Gastrocnemius medialis (tissue), 4 donors: ENCODE results near the gene UNC13B. TPM values are rescaled to one million over a fixed set of nuclear protein-coding genes. Genes with fewer than 3 reads are reported as not detected.

Experiments
- ATAC-seq, 2 donors: fragments of 150-250 bp; one replicate each; pipeline ENCODE4 v1.9.1; 2016
- DNase-seq, 2 donors: peaks; one replicate each; pipeline ENCODE4 v3.0.0-alpha.2; 2019
- H3K27ac ChIP-seq, 4 donors: fragments of 200-600 bp; sonication (generic); 1 replicate in 1 of 4; 2 replicates in 3 of 4; pipeline ENCODE4 v1.5.1; 2016 to 2018; ENCODE audit warnings: mild to moderate bottlenecking in 2 of 4, moderate library complexity in 1 of 4
- H3K27me3 ChIP-seq, 3 donors: fragments of 200-600 bp; sonication (generic) in 2 of 3; 1 replicate in 1 of 3; 2 replicates in 2 of 3; pipeline versions ENCODE4 v1.5.1 to v1.6.0; 2016 to 2019; ENCODE audit warnings: mild to moderate bottlenecking in 1 of 3, moderate library complexity in 1 of 3
- H3K36me3 ChIP-seq, 2 donors: fragments of 200-600 bp; sonication (generic) in 1 of 2; one replicate each; pipeline ENCODE4 v1.5.1; 2017 to 2018
- H3K4me1 ChIP-seq, 2 donors: fragments of 200-600 bp; sonication (generic) in 1 of 2; one replicate each; pipeline ENCODE4 v1.5.1; 2016 to 2017; ENCODE audit warnings: mild to moderate bottlenecking in 2 of 2
- H3K4me3 ChIP-seq, 4 donors: fragments of 200-600 bp; sonication (generic) in 3 of 4; 1 replicate in 1 of 4; 2 replicates in 3 of 4; pipeline ENCODE4 v1.5.1; 2016 to 2019; ENCODE audit warnings: mild to moderate bottlenecking in 2 of 4
- H3K9me3 ChIP-seq, 3 donors: fragments of 200-600 bp; sonication (generic) in 2 of 3; 1 replicate in 1 of 3; 2 replicates in 2 of 3; pipeline ENCODE4 v1.5.1; 2016 to 2019
- POLR2A ChIP-seq, 2 donors: fragments of 450-650 bp; IDR thresholded peaks; one replicate each; pipeline ENCODE4 v1.6.1; 2017; ENCODE audit warnings: antibody characterized with exemption in 2 of 2, mild to moderate bottlenecking in 2 of 2, moderate library complexity in 2 of 2
- in situ Hi-C, 4 donors: fragments of 200-750 bp; cut with MboI; loops; one replicate each; pipeline versions ENCODE4 v1.15.0 to v1.8.0; 2017; ENCODE audit warnings: low sequenced_read_pairs in 4 of 4
- intact Hi-C: fragments of 100-400 bp; cut with DNase I; formaldehyde crosslinking; loops from one replicate; pipeline ENCODE4 v1.15.1; 2023; ENCODE audit warnings: low total_unique reads
- total RNA-seq, 4 donors: library from RNA; depleted of rRNA; stranded (reverse); fragments of >200 nt; gene quantifications; one replicate each; pipeline versions ENCODE4 v1.1.0 to v1.2.3, GENCODE V29; 2016
- TF ChIP-seq, protein P1 (sequence below), 5 experiments: fragments of 450-650 bp in 3 of 5; fragments of 200-600 bp in 2 of 5; sonication (generic) in 2 of 5; IDR thresholded peaks in 4 of 5; conservative IDR thresholded peaks in 1 of 5; 1 replicate in 4 of 5; 2 replicates in 1 of 5; pipeline ENCODE4 v1.5.1; 2016 to 2019; ENCODE audit warnings: antibody characterized with exemption in 5 of 5, mild to moderate bottlenecking in 3 of 5, moderate library complexity in 3 of 5

The UNC13B gene
- total RNA-seq, 4 donors from 2014 or later = 7.5 to 17.5 (median 13.1) TPM

DNA sequence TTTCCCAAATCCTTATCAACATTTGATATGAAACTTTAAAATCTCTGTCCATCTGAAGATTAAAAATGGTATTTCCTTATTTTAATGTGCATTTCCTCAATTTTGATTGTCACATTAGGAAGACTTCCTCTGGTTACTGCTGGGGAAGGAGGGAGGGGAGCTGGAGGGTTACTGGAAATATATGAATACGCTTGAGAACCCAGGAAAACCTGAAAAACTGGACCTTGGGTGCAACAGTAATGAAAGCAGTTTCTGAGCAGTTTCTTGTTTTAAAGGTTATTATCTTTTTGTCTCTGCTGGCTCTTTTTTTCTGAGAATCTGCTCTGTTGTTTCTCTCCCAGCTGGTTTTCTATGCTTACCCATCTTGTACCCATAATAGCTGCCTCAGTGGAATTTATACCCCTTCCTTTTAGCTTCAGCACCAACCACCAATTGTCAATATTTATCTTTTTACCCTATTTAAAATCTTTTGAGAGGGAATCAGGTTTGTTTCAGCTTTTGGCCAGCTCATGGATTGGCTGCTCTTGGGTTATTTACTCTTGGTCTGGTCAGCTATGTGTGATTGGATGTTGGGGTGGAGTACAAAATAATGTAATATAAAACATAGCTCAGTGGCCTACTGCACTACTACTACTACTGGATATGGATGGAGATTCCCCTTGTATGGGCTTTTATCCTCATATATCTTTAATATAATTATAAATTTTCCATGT, 67.4 kb downstream of the UNC13B start:
- no peaks in the 10 kb centered on the region for H3K27me3 ChIP-seq
- DNase-seq (no peak), ATAC-seq (no peak)
- H3K27ac ChIP-seq = peak overlapping the region in 3 of 4 donors; percentile 43 to 79 (median 77)
- TF ChIP-seq, protein P1, sequence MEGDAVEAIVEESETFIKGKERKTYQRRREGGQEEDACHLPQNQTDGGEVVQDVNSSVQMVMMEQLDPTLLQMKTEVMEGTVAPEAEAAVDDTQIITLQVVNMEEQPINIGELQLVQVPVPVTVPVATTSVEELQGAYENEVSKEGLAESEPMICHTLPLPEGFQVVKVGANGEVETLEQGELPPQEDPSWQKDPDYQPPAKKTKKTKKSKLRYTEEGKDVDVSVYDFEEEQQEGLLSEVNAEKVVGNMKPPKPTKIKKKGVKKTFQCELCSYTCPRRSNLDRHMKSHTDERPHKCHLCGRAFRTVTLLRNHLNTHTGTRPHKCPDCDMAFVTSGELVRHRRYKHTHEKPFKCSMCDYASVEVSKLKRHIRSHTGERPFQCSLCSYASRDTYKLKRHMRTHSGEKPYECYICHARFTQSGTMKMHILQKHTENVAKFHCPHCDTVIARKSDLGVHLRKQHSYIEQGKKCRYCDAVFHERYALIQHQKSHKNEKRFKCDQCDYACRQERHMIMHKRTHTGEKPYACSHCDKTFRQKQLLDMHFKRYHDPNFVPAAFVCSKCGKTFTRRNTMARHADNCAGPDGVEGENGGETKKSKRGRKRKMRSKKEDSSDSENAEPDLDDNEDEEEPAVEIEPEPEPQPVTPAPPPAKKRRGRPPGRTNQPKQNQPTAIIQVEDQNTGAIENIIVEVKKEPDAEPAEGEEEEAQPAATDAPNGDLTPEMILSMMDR (IDR thresholded peaks at IDR 0.05 in 4 of 5, conservative IDR thresholded peaks at IDR 0.05 in 1 of 5) = no peak
- TF ChIP-seq POLR2A (IDR thresholded peaks at IDR 0.05) = no peak
- no peaks in the 10 kb centered on the region for H3K36me3 ChIP-seq
- intact Hi-C loops (no loop called here), in situ Hi-C loops (no loop called here)
- H3K4me3 ChIP-seq = no peak overlapping the region
- no peaks in the 10 kb centered on the region for H3K9me3 ChIP-seq
- peaks cover 50 to 70% of the 10 kb centered on the region in 2 donors for H3K4me1 ChIP-seq

DNA sequence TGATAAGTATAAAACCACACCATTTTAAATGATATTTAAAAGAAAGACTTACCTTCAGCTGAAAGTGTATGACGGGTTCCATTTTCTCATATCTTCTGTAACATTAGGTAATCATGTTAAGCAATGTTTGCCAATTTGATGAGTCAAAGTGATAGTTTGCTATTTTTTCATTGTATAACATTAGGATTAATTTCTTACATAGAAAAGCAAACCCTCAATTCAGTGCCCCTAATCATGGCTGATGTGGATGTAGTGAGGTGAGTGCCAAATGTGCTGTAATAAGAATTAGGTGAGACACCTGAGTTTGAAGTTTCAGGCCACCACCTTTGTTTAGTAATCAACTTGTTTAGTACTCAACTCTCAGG, 68.0 kb downstream of the UNC13B start:
- Histone ChIP-seq H3K36me3 (no peaks in the 10 kb centered on the region), H3K9me3 (no peaks in the 10 kb centered on the region), H3K4me3 (no peak overlapping the region), H3K27me3 (no peaks in the 10 kb centered on the region), H3K27ac (peak overlapping the region; percentile 12 to 79 (median 60)), H3K4me1 (peaks cover 55 to 75% of the 10 kb centered on the region in 2 donors)
- DNase-seq (no peak), ATAC-seq (no peak)
- in situ Hi-C loops (no loop called here), intact Hi-C loops (no loop called here)
- no peak for TF ChIP-seq POLR2A (IDR thresholded peaks at IDR 0.05)
- TF ChIP-seq, protein P1 (IDR thresholded peaks at IDR 0.05 in 4 of 5, conservative IDR thresholded peaks at IDR 0.05 in 1 of 5) = no peak

DNA sequence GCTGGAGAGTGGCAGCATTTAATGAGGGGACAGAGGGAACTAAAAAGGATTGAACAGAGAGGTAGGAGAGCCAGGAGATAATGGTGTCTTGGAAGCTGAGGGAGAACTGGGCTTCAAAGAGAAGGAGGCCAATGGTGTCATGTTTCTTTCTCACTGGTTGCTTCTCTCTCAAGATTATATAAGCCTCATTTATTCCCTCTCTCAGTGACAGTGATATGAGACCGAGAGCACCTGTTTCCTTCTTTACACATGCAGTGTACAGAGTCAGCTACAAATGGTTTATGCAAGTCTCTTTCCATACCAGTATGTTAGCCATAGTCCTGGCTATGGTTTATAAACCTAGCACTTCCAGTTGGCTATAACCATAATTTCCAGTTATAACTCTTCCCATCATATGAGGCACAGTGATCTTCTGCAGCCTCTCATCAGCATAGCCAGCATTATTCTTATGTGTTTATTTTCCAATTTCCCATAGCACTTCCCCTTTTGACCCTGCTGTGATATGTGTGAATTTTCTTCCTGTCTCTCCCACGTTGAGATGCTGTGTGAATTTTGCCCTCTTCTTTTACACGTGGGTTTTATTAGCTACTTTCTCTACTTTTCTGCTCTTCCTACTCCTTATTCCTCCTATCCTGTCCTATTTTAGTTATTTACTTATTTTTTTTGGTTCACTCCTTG, 71.2 kb downstream of the UNC13B start:
- H3K27me3 ChIP-seq = no peaks in the 10 kb centered on the region
- no peaks in the 10 kb centered on the region for H3K9me3 ChIP-seq
- peaks cover 54 to 80% of the 10 kb centered on the region in 2 donors for H3K4me1 ChIP-seq
- no peaks in the 10 kb centered on the region for H3K36me3 ChIP-seq
- ATAC-seq (peak; percentile 97 to 98), DNase-seq (peak; percentile 15 to 22)
- H3K27ac ChIP-seq = peak overlapping the region; percentile 41 to 79 (median 68)
- intact Hi-C loops = no loop called here
- no peak for TF ChIP-seq POLR2A (IDR thresholded peaks at IDR 0.05)
- TF ChIP-seq, protein P1 (IDR thresholded peaks at IDR 0.05 in 4 of 5, conservative IDR thresholded peaks at IDR 0.05 in 1 of 5) = no peak
- in situ Hi-C loops = no loop called here
- no peak overlapping the region for H3K4me3 ChIP-seq

- in situ Hi-C loops (no loop called here), intact Hi-C loops (no loop called here)
- Histone ChIP-seq H3K27me3 (no peaks in the 10 kb centered on the region), H3K4me3 (no peak overlapping the region), H3K36me3 (peaks cover 0 to 19% of the 10 kb centered on the region in 2 donors), H3K9me3 (no peaks in the 10 kb centered on the region), H3K27ac (no peak overlapping the region), H3K4me1 (peaks cover 32 to 47% of the 10 kb centered on the region in 2 donors)
- DNase-seq (no peak), ATAC-seq (no peak)
- TF ChIP-seq POLR2A (IDR thresholded peaks at IDR 0.05) = no peak
- TF ChIP-seq, protein P1 (IDR thresholded peaks at IDR 0.05 in 4 of 5, conservative IDR thresholded peaks at IDR 0.05 in 1 of 5) = no peak
Measured at GRCh38 chr9:35236692-35237091, 74.9 kb downstream of the UNC13B start.
